ENCODE data around the gene IL32.

The IL32 gene

DNA sequence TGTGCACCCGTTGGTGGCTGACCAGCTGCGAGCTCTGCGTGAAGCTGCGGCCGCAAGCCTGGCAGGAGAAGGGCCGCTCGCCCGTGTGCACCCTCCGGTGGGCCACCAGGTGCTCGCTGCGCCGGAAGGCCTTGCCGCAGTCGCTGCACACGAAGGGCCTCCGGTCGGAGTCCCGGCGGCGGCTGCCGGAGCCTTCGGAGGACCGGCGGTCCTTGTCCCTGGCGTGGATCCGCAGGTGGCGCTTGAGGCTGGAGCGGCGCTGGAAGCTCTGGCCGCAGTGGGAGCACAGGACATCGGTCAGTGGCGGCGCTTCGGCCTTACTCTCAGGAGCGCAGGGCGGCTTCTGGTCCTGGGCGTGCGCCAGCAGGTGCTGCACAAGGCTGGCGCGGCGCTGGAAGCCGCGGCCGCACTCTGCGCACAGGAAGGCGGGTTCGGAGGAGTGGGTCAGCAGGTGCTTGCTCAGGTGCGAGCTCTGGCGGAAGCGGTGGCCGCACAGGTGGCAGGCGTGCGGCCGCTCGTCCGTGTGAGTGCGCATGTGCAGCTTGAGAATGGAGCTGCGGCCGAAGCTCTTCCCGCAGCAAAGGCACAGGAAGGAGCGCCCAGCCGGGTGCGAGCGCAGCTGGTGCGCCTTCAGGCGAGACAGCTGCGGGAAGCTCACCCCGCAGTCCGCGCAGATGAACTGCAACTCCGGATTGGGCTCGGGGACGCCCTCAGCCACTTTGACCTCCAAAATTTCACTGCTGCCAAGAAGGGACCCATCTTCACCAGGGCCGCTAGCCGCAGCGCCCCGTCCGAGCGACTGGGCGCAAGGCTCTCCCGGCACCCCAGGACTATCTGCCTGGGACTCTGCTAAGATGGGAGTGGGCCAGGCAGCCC is 24.5 kb downstream of the IL32 start:
- DNase-seq (ENCODE audit: low read depth) = no peak

DNA sequence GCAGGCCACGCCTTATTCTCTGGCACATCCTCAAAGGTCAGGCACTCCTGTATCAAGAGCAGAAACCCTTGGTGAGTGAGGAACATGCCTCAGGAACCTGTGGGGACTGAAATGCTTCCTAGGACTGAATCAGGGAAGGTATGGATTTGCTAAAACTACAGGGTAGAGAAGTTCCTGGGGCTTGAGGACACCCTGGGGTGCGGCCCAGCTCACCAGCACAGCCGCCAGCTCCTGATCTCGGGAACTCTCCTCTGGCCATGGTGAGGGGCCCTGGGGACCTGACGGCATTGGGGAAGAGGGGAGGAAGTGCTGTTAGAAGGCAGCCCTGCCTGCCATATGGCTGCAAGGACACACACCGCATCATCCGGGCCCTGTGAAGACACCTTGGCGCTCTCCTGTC is 26.1 kb downstream of the IL32 start:
- no peak for DNase-seq (ENCODE audit: low read depth)

DNA sequence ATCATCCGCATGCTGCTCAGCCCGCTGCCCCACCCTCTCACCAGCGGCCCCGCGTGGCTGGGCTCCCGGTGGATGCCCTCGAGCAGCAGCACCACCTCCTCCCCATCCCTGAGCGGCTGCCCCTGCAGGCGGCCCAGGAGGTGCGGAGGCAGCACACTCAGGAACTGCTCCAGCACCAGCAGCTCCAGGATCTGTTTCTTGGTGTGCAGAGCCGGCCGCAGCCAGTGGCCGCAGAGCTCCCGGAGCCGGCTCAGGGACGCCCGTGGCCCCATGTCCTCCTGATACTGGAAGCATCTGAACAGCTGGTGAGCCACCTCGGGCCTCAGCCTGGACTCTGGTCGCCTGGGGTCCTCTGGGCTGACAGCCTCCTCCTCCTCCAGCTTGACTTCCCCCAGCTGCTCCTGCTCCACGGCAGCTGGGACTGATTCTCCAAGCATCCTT is 27.1 kb downstream of the IL32 start:
- no peak for DNase-seq (ENCODE audit: low read depth)

DNA sequence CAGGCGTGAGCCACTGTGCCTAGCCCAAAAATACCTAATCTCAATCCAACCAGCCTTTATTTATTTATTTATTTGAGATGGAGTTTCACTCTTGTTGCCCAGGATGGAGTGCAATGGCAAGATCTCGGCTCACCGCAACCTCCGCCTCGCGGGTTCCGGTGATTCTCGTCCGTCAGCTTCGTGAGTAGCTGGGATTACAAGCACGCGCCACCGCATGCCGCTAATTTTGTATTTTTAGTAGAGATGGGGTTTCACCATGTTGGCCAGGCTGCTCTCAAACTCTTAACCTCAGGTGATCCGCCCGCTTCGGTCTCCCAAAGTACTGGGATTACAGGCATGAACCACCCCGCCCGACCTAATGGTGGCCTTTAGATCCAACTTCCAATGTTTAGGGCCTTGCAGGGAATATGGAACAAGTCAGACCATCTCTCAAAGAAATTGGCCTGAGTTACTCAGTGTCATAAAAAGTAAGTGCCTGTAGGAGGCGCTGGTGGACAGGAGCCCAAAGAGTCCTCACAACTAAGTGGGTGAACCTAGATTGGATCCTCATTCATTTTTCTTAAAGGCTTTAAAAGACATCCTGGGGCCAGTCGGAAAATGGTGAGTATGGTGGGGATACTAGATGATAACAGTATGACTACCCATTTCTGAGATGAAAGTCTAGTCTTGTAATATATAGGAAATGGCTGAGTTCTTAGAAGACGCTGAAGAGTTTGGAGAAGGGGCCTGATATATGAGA is 29.0 kb downstream of the IL32 start:
- DNase-seq (ENCODE audit: low read depth) = peak; percentile 32

DNA sequence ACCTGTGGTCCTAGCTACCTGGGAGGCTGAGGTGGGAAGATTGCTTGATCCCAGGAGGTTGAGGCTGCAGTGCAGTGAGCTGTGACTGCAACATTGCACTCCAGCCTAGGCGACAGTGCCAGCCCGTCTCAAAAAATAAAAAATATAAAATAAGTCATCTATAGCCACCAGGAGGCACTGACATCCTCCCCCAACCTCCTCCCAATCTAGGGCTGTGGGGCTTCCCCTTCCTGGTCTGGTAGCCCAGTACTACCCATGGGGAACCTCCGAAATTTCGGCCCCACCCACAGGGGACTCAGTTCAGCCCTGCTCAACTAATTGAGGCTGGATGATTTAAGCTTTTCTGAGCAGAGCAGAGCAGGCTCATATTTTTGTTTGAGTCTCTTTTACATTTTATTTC is 30.4 kb downstream of the IL32 start:
- DNase-seq (ENCODE audit: low read depth) = peak; percentile 36

DNA sequence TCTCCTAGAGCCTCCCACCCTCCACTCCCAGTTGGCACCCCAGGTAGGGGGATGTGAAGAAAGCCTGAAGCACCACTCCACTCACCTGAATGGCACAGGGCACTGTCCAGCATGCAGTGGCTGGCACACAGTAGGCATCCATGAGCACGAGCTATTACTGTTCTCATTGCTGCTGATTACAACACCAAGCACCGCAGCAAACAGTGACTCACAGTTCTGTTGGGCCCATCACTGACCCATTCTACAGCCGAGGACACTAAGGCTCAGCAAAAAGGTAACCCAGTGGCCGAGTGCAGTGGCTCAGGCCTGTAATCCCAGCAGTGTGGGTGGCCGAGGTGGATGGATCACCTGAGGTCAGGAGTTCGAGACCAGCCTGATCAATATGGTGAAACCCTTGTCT is 30.9 kb downstream of the IL32 start:
- no peak for DNase-seq (ENCODE audit: low read depth)

DNA sequence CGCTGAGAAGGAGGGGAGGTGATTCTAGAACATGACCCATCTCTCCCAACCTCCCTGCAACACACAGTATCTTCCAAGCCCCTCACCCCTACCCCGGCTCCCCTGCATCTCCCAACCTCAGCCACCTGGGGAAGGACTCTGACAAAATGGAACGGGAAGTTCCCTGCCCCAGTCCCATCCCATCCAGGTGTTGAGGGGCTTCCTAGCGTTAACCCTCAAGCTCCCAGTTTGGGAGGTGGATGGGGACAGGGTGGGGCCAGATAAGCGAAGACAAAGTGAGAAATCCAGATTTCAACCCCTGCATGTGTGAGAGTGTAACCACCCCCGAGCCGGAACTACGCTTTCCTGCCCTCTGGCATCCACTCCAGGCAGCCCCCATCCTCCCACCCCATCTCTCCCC is 31.8 kb downstream of the IL32 start:
- DNase-seq (ENCODE audit: low read depth) = no peak

DNA sequence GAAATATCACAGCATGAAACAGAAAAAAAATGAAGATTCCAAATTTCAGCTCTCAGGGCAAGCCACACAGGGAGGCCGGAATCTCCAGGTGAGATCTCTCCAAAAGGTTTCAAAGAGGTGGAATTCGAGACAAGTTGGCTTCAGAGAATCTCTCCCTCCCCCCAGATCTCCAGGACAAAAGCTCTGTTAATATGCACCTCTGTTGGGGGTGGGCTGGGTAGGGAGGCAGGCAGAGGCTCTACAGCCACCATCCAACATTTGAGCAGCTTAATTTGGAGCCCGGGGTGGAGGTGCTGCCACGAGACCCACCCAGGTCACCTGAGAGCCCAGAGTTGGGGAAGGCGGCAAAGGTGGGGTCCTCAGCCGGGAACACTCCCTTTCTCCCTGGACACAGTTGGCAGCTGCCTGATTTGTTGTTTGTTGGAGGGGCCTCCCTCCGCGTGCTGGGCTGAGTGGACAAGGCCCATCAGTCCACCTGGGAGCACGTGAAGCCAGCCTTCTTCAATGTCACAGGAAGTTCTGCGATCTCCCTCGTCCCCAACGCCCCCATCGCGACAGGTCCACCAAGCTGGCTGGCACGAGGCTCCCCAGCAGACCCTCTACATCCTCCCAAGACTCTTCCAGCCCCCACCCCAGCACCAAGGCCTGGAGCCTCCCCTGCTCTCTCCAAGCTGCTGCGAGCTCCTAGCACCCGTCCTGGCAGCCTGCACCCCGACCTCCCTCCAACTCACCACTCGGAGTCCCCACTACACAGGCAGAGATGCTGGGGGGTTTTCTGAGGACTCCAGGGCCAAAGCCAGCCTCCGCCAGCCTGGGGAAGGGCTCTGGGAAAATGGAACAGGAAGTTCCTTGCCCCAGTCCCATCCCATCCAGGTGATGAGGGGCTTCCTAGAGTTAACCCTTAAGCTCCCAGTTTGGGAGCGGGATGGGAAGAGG is 33.3 kb downstream of the IL32 start, which contains the start of gene ZSCAN10:
ZSCAN10 (minus strand) TSS at position 836 of the 936 bp plus-strand sequence. CDS start 6,357 bp downstream, outside the sequence.
- DNase-seq (ENCODE audit: low read depth) = no peak

DNA sequence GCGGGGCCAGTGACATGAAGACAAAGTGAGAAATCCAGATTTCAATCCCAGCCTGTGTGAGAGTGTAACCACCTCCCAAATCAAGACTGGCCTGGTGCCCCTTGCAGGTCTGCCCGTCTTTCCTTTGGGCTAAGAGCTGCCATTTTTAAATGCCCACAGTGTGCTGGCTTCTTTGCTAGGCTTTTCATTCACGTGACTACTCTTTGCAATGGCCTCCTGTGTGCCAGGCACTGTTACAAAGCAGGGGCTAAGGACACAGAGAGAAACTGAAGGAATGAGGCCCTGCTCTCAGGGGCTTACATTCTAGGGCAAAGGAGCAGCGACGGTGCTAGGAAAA is 33.9 kb downstream of the IL32 start:
- DNase-seq (ENCODE audit: low read depth) = no peak

DNA sequence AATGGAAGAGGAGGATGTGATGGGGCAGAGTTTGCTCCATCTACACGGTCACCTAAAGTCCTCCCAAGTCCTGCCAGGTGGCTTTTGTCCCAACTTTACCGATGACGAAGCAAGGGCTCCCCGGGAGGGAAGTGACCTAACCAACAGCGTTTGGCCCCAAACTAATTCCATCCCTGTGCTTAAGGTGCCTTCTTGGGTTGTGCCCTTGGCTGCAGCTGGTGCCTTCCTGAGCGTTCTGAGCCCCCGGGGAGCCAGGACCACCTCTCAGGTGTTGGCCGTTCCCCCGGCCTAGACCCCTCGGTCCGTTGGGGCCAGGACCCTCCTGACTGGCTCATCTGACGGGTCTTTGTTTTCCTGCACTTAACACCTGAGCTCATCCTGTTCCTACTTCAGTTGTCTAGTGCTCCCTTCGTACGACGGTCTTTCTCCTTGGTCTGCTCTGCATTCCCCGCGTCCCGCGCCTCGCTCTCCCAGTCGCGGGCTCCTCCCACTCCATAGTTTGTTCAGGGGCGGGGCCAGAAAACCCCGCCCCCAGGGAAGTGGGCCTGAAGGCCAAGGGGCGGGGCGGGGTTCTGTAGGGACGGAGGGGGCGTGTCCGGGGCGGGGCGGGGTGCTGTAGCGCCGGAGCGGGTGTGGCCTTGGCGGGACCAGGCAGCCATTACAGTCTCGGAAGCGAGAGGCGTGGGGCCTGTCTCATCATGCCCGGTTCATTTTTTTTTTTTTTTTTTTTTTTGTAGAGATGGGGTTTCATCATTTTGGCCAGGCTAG is 34.5 kb downstream of the IL32 start:
- peak; percentile 85 for DNase-seq (ENCODE audit: low read depth)

DNA sequence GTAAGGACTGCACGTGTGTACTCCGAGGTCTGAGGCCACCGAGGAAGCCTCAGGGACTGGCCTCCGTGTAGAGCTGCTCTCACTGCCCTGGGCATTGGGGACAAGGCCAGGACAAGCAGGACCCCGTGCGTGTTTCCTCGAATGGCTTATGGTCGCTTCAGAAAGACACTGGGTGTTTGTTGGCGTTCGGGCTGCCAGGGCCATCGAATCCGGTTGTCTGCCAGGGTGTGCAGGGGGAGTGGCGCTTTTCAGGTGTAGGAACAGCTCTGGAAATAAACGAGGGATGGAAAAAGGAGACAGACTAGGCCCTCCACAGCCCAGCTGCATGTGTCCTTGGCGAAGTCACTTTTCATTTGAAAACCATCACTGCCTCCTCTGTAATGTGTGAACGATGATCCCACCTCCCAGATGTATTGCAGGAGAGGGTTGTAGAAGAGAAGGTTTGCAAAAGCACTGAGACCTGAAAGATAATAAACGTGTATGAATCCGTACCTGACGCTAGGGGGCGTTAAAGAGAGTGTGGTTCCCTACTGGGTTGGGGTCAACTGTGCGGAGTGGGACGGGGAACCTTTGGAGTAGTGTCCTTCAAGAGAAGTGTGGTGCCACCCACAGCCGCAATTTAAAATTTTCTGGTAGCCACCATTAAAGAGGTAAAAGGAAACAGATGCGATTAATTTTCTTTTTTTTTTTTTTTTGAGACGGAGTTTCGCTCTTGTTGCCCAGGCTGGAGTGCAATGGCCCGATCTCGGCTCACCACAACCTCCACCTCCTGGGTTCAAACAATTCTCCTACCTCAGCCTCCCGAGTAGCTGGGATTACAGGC is 35.8 kb downstream of the IL32 start:
- DNase-seq (ENCODE audit: low read depth) = no peak

DNA sequence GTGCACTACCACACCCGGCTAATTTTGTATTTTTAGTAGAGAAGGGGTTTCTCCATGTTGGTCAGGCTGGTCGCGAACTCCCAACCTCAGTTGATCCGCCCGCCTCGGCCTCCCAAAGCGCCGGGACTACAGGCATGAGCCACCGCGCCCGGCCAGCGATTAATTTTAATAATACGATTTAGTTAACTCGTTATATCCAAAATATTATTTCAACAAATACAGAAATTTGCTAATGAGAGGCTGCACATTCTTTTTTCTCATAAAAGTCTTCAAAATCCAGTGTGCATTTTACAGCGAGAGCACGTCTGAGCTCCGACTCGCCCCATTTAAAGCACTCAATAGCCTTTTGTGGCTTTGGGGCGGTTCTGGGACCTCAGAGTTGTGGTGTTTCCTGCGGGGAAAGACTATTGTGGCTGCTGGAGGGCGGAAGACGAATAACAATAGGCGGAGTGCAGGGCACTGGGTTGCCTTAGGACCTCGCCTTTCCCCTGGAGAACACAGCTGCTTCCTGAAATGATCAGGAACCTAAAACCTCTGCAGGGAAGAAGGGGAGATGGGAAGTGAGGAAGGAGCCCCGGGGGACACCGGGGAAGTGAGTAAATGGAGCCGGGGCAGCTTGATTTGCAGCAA is 36.5 kb downstream of the IL32 start:
- DNase-seq (ENCODE audit: low read depth) = no peak

DNA sequence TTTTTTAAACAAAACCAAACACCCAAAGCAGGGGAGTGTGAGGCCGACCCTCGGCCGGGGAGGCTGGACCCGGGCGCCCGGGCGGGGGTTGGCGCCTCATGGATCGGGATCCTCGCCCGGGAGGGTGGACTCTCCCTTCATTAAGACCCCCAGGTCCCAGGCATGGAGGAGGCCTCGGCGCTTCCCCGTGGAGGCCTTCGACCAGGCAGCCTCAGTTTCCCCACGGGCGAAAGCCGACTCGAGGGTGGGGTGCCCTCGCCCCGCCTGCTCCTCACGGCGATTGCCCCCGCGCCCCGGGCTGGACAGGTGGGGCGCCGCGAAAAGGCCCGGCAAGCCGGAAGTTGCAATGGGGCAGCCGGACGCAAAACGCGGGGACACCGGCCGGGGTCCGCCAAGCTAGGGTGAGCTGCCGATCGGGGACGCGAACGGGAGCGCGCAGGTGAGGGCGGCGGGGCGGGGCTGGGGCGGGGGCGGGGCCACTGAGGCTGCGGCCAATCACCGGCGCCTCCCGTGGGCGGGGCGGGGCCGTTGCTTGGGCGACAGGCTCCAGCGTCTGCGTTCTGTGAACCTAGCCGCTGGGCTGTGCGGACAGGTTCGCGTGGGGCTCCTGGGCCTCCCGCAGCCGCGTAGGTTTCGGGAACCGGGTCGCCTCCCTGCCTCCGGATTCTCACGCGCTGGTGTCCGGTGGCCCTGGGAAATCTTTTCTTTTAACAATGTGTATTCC is 40.9 kb downstream of the IL32 start:
- DNase-seq (ENCODE audit: low read depth) = peak; percentile 83

DNA sequence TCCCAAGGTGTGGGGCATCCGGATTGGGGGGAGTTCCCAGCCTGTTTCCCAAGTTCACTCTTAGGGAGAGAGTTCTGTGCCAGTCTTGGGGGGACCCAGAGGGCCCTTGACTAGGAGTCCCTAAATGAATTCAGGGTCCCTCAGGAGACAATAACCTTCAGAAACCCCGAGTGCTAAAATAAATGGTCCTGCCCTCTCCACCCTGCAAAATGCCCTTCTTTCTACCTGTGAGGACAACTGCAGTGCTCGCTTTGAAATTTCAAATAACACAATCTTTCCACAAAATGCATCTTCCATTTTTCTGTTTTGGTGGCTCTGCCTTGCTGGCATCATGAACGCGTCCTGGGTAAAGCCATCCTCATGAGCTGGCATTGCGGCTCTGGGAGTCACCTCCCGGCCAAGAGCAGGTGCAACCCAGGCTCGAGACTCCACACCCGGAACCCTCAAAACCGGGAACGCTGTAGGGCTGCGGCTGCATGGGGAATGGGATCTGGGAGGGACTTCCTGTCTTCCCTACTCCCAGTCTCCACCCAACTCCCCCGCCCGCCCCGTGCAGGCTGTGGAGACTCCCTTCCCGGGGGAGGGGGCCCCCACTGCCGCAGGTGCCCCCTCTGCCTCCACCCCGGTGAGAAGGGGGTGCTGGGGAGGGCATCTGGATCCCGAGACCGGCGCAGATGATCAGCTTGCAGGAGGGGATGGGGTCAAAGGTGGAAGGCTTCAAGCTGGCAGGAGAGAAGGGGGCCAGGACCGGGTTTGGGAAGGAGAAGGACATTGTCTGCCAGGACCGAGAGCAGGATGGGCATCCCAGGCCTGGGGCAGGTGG is 46.8 kb downstream of the IL32 start, which contains the start of gene ZNF205:
ZNF205 (plus strand) TSS at position 529 of the 823 bp plus-strand sequence. CDS start 845 bp downstream, outside the sequence.
- DNase-seq (ENCODE audit: low read depth) = no peak

DNA sequence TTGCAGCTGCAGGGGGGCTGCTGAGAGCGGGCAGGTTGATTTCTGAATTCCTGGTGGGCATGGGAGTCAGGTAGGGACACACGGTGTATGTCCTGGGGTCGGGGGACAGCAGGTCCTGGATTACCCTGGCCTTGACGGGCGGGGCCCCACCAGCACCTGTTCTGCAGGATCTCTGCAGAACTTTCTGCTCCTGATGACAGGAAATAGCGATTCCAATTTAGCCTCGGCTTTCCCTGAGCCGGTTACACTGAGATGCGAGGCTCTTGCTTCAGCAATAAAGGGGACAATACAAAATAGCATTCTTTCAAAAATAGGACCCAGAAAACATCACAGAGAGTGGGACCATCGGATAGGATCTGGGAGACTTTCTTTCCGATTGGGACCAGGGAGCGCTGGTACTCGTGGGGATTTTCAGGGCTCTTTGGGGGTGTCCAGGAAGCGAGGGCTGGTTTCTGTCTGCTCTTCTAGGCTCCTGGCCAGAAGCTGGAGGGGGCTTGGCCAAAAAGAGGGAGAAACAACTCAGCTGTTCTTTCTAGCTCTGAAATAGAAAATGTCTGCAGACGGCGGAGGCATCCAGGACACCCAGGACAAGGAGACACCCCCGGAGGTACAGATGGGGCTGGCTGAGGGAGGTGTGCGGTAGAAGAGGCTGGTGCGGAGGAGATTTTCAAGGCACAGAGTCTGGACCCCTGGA is 47.6 kb downstream of the IL32 start:
- no peak for DNase-seq (ENCODE audit: low read depth)

DNA sequence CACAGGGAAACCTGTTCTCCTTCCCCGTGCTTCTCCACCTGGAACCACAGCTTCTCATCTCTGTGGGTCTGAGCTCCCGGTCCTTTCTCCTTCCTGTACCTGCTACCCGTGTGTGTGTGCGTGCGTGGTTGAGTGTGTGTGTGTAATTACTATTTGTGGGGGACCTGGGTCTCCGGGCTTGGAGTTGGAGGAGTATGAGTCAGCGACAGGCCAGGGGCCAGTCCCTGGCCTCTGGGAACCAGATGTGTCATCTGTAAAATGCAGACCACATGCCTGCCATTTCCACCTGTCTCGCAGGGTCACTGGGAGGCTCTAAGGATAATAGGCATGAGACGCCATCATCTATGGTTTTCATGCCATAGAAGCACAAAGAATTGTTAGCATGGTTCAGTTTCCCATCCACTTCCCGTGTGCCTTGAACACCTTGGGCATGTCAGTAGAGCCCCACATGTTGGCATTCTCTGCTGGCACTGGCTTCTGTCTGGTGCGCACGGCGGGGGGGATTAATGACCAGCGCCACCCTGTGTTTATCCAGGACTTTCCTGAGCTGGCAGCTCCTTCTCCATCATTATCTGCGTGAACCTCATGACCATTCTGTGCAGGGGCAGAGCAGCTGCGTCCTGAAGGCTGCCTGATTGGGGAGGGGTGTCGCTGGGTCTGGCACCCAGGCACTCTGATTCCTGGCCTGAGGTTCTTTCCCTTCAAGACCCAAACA is 48.5 kb downstream of the IL32 start:
- no peak for DNase-seq (ENCODE audit: low read depth)

DNA sequence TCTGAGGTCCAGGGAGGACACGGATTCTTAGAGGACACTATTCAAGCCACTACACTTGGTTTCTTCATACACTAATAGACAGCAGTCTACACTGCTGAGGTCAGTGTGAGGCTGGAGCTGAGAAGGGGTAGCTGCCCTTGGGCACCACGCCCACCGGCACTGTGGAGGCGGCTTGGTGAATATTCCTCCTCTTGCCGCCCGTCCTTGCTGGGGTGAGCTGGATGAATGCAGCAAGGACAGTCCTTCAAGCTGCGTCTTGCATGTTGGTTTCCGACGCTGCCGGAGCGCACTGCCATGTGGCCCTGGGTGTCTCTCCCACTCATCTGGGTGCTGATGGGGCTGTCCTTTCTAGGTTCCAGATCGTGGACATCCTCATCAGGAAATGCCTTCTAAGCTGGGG is 49.6 kb downstream of the IL32 start:
- DNase-seq (ENCODE audit: low read depth) = no peak

Measured in stimulated activated CD8-positive, alpha-beta memory T cell treated with anti-CD3 and anti-CD28 coated beads, Interleukin-12 subunit alpha, Interleukin-12 subunit beta, amount 100 ng/mL, for 1 hour (primary cell).